HG03097 (cell line): Measurements from ENCODE around the gene RGPD3.
"Not testable (repeated sequence)": the region's sequence is repeated elsewhere in the genome, so short reads cannot be mapped to it uniquely, and the experiment has no call there.

Experiments used
- ATAC-seq: cut with Tn5 transposase; IDR thresholded peaks from one replicate; pipeline ENCODE4 v1.9.1; 2021; ENCODE audit not compliant: unreplicated experiment, low FRiP score

RGPD3 gene

DNA sequence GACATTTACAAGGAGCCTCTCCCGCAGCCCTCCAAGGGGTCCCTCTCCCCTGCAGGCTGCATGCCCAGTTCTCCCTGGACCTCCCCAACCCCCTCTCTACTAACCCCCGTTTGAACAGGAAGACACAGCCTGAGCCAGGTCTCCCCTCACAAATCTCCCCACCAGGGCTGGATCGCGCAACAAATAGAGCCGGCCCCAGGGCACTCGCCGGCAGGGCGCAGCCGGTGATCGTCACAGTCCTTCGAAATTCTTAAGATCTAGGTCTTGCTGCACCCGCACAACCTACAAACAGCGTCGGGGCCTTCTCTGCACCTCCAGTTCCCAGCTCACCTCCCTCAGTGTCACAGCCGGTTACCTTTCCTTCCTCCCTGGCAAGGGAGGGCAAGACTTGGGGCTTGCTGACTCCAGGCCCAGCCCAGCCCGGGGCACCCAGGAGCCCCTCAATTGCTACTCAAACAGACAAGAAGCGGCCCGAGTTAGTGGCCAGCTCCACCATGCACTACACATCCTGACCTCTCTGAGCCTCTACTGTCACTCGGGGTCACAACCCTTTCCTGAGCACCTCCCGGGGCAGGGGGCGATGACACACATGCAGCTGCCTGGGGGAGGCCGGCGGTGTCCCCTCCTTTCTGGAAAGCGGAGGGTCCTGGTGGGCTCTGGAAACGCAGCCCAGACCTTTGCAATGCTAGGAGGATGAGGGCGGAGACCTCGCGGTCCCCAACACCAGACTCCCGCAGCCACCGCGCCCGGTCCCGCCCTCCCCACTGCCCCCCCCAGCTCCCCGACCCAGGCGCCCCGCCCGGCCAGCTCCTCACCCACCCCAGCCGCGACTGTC lies 18.6 kb upstream of the RGPD3 start, which contains the start of gene CD8B2:
CD8B2 (plus strand) TSS at position 814 of the 835 bp plus-strand sequence. CDS start 63 bp downstream, outside the sequence.
- not testable (repeated sequence) for ATAC-seq

DNA sequence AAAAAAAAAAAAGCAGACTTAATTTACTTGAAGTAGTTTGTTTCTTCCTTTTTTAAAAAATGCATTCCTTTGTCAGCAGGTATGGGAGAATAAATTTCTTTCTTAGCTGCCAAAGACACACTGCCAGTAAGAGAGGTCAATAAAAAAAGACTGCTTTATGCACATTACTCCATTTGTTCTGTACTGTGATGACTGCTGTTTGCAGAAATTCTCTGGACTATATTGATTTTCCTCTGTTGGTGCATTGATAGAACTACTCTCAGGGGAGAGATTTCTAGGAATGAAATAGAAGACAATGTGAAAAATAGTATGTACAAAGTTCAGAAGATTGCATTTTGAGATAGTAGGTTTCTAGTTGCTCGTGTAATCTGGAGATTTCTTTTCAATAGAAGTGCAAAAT lies 11.3 kb upstream of the RGPD3 start:
- not testable (repeated sequence) for ATAC-seq

DNA sequence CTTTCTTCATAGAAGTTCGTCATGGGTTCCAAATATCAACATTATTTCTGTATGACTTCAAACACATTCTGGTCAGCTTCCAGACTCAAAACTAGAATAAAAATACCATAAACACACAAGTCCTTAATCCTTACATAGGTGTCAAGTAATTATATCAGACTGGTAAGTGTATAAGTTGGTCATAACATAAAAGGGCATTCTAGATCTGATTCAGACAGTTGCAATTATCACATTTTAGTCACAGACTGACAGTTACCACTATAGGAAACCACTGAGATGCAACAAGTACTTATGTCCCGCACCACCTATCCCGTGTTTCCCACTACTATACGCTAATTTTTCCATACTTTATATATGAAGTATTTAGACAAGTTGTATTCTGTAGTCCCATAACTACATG lies 9.4 kb upstream of the RGPD3 start:
- ATAC-seq: not testable (repeated sequence)

GRCh38 chr2:106470658-106471057 lies 2.4 kb upstream of the RGPD3 start:
- not testable (repeated sequence) for ATAC-seq

- ATAC-seq: not testable (repeated sequence)
Observed at GRCh38 chr2:106467516-106467915, 697 bp downstream of the RGPD3 start.

- ATAC-seq: not testable (repeated sequence)
Observed at GRCh38 chr2:106461882-106462281, 6.3 kb downstream of the RGPD3 start.

DNA sequence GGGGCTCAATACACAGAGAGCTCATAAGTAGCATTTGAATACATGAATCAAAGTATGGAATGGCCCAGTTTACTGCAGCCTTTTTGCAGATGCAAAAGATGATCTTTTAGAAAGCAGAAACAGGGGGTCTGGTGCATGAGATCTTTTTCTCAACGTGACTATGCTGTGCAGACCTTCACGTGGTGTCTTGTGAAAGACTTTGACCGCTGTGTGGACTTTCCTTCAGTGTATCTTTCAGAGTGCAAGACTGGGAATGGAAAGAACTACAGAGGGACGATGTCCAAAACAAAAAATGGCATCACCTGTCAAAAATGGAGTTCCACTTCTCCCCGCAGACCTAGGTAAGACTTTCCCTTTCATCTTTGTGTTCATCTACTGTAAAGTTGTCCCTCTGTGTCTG lies 77.5 kb downstream of the RGPD3 start:
- ATAC-seq: not testable (repeated sequence)

DNA sequence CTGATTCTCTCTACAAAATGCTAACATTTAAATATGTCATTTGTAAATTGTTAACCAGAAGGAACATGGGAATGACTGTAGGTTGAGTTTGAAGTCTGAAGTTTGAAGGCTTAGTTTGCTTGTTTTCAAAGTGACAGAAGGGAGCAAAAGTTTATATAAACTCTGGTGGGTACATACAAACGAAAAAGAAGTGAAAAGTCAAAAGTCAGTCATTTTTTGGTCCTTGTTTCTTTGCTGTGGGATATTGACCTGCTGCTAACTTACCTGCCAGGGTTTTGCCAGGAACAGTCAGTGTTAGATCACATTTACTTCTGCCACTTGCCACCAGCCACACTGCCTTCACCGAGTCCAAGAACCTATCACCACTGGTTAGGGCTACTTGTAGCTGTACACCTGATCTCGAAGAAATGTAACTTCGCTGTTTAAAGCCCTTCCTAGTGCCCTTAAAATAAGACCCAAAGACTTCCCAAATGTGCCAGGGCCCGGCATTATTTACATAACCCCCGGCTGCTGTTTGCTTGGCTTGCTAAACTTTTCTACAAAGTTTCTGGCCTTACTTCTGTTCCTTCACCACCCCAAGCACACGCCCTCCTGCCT lies 79.3 kb downstream of the RGPD3 start:
- not testable (repeated sequence) for ATAC-seq

DNA sequence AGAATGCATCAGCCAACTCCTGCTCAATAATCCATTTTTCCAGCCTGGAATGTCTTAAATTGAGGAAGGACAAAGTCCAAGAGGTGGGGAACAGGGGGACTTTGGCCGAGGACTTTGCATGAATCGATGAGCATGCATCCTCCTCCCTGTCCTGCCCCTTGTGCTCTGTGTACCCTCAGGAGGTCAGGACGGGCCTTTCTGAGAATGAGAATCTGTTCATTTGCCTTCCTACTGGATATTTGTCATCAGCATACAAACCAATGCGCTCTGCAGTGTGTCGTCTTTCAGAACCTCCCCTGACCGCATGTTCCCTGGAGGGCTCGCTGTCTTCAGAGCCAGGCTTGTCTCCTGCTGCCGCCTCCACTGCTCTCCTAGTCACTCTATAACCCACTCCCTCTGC lies 83.7 kb downstream of the RGPD3 start:
- ATAC-seq: not testable (repeated sequence)

GRCh38 chr2:106381867-106382266 lies 86.3 kb downstream of the RGPD3 start:
- not testable (repeated sequence) for ATAC-seq

DNA sequence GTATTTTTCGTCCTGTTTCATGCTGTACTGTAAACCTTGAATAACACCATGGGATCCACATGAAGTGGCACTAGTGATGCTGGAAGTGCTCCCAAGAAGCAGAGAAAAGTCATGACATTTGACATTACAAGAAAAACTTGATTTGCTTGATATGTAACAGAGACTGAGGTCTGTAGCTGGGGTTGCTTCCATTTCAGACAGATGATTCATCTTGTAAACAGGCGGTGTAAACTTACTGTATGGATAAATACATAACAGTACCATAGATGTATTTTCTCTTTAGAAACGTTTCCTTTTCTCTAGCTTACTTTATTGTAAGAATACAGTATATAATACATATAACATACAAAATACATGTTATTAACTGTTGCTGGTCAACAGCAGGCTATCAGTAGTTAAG lies 88.6 kb downstream of the RGPD3 start:
- not testable (repeated sequence) for ATAC-seq

- ATAC-seq: not testable (repeated sequence)
Observed at GRCh38 chr2:106369182-106369581, 99.0 kb downstream of the RGPD3 start.

DNA sequence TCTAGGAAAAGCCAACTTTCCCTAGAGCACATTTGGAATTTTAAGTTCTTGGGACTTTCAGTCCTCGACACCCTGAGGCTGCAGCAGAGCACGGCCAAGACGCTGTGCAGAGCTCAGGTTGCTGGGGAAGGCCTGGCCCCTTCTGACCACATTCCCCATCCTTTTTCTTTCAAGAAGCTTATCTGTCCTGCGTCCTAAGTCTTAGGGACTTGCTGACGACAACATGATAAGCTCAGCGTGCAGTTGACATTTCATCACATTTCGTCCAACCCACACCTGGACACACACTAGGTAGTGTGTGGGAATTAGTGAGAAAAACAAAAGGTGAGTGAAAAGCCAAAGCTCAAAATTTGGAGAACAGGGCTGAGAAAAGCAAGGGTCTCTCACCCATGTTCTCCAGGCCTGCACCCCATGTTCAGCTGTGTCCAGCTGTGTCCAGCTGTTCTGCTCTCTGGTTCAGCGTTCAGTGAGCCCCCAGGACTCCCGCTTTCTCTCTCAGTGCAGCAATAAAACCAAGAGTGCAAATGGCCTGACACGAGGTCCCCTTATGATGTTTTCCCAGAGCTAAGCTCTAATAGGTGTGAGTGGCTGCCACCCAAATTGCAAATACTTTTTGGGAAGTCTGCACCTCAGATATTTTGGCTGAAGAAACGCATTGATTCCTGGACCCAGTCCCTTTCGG lies 101.9 kb downstream of the RGPD3 start:
- ATAC-seq: no peak

DNA sequence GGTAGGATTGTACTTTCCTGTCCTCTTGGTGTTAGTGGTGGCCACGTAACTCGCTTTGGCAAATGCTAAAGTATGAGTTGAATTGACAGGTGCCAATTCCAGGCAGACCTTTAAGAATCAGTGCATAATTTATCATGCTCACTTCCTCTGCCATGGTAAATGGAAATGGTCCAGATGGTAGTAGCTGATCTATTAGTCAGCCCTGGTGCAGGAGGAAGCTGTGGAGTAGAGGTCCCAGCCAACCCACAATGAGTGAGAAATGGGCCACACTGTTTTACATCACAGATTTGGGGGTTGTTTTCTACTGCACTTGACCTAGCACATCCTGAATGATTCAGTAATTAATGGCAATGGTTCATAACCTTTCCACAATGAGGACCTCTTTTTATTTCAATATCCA lies 104.4 kb downstream of the RGPD3 start:
- ATAC-seq: no peak

GRCh38 chr2:106362789-106363188 lies 105.4 kb downstream of the RGPD3 start:
- ATAC-seq: no peak

GRCh38 chr2:106359512-106359911 lies 108.7 kb downstream of the RGPD3 start:
- ATAC-seq: no peak

GRCh38 chr2:106358521-106358920 lies 109.7 kb downstream of the RGPD3 start:
- no peak for ATAC-seq

DNA sequence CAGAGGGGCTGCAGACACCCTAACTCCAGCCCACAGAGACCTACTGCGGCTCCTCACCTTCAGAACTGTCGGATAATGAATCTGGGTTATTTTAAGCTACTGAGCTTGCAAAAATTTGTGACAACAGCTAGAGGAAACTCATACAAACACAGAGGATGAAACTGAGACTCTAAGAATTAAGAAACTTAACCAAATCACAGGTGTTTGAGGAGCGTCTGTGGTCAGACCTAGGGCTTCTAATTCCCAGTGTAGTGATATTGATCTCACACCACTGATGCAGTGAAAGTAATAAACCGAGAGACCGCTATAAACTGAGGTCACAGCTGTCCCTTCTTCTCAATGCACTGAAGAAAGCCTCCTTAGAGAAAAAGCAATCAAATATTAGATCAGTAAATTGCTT lies 110.1 kb downstream of the RGPD3 start:
- ATAC-seq: peak; percentile 97

GRCh38 chr2:106356291-106356690 lies 111.9 kb downstream of the RGPD3 start:
- no peak for ATAC-seq

- ATAC-seq: no peak
Observed at GRCh38 chr2:106353676-106354075, 114.5 kb downstream of the RGPD3 start.

- ATAC-seq: no peak
Observed at GRCh38 chr2:106350980-106351379, 117.2 kb downstream of the RGPD3 start.
